HG03565 (cell line): ENCODE results near the gene SEC14L1.

Source experiments
- ATAC-seq: cut with Tn5 transposase; IDR thresholded peaks from one replicate; pipeline ENCODE4 v1.9.1; 2021; ENCODE audit warnings: mild to moderate bottlenecking, moderate library complexity; ENCODE audit not compliant: unreplicated experiment

Gene SEC14L1

GRCh38 chr17:77160875-77161530, 20.2 kb downstream of the SEC14L1 start:
- ATAC-seq, result no peak

- no peak for ATAC-seq
These were observed 21.2 kb downstream of the SEC14L1 start for GRCh38 chr17:77161953-77162352.

DNA sequence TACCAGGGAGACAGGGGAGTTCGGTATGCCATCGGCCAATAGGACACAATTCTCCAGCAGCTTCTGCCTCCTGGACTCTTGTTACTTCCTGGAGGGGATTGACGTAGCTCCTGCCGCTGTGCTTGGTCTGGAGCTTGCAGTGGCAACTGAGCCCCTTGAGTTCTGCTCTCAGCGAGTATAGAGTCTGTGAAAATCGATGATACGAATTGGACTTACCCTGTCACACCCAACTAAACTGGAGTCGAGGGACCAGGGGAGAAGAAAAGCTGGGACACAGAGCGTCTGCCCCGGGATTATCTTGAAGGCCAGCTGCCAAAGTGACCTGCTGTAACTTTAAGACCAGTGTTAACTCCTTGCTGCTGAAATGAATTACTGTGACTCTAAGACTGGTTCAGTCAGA, 22.2 kb downstream of the SEC14L1 start:
- no peak for ATAC-seq

DNA sequence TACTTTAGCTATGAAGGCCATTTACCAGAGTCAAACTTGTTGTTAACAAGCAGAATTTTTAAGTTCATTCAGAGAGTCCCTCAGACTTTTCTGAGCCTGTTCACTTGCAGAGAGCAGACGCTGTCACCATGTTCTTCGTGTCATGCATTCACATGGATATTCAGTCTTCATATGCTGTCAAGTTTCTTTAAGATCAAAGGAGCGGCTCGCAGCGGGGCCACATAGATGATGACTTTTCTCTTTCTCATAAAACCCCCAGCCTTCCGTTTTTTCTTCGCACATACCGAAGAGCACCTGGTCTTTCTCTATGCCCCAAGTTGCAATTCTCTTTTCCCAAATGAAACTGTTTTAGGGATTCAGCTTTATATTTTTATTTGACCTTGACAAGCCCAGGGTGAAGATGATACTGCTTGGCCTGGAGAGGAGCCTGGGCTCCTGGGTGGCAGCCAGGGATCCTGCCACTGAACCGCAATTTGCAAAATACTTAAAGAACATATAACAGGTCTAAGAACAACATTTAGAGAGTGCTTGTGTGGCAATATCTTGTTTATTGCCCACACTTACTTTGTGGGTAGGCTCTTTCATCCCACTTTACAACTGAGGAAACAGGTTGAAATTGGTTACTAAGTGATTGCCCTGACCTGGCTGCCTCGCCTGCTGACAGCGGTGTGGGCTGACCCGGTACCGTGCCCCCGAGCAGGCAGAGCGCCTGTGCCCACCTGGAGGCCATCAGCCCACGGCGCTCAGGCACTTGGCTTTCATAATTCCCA, 22.9 kb downstream of the SEC14L1 start:
- ATAC-seq, result no peak

- no peak for ATAC-seq
These were observed 23.8 kb downstream of the SEC14L1 start for GRCh38 chr17:77164483-77165091.

GRCh38 chr17:77165577-77165976, 24.8 kb downstream of the SEC14L1 start:
- ATAC-seq, result no peak

GRCh38 chr17:77167472-77168306, 26.9 kb downstream of the SEC14L1 start:
- no peak for ATAC-seq

DNA sequence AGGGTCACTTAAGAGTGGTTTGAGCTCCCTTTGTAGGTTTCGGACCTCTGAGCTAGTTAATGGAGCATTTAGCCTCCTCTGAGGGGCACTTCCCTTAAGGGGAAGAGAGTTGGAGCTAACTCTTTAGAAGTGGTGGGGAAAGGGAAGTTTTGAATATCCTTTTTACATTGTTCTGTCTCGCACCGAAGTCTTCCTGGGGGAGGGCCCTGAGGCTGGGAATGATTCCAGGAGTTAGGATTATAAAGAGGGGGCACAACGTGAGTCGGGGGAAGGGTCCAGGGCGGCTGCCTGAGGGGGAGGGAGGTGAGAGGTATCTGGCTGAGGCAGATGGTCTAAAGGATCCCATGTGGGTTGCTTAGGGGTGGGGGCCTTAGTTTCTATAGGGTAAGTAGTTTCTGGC, 32.3 kb downstream of the SEC14L1 start:
- ATAC-seq, result no peak

- ATAC-seq, result no peak
These were observed 34.3 kb downstream of the SEC14L1 start for GRCh38 chr17:77174928-77175661.

- no peak for ATAC-seq
These were observed 36.4 kb downstream of the SEC14L1 start for GRCh38 chr17:77177002-77177741.

- no peak for ATAC-seq
These were observed 37.3 kb downstream of the SEC14L1 start for GRCh38 chr17:77178050-77178449.

GRCh38 chr17:77178563-77178962, 37.8 kb downstream of the SEC14L1 start:
- ATAC-seq, result no peak

DNA sequence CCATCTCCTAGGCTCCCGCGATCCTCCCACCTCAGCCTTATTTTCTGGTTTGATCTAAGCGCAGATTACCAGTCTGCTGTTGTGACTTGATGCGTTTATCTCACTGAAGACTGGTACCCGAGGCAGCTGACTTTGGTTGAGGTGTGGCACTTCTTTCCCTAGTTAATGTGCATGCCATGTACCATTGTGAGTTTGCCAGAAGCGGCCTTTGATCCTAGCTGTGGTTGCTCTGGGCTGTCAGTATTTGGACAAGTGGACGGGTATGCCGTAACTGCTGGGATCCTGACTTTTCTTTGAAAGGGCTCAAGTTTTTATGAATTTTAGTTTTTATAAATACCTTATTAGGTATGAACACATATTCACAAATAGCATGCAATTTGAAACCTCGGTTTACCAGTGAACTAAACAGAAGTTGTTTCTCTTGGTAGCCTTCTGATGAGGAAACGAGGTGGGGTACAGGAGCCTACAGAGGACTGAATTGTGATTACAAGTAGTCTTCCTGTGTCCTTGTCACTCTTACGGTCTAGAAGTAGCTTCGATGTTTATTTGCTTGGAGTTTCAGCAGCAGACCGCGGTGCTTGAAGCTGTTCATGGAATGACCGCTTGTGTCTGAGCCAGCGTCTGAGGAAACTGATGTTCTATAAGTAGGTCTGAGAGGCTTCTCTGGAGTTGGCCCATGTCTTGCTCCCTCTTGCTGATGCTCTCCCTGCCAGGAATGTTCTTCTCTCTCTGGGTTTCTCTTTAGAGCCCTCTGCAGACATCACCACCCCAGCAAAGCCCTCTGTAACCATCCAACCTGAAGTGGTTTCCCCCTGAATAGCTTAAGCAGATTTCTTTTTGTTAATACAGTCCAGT, 40.0 kb downstream of the SEC14L1 start:
- no peak for ATAC-seq

DNA sequence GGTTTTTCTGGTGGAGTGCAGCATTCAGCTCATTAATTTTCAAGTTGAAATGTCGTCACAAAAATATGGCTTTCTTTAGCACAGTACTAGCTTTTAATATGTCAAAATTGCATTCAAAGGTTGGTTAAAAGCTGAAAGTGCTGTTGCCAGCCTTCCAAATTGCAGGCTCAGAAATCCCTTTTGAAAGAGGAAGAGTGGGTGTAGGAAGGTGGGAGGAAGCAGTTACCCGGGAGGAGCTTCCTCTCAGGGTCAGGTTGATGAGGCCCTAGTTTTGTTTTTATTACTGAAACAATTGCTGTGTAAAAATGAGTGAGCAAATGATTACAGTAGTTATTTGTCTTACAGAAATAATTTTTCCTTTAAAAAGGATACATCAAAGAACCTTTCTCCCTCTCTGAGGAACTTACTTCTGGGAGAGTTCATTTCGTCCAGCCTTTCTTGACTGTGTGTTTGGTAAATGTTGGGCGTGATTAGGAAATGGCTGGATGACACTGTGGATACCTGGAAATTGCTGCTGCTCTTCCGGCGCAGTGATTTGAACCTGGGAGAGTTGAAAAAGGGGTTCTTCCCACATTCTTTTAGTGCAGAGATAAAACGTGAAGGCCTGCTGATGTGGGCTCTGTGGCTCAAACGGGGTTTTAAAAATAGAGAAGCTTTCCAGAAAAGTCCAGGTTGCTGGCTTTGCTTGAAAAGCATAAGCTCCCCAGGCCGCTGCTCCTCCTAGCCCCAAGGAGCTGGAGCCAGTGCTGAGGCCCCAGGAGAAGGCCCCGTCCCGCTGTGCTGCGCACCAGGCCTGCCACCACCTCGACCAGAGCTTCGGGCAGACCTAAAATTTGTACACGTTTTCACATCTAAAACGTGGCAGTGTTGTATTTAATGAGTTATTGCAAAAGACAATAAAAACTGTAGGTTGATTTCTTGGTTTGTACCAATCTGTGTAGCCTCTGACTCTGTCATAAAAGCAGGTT, 41.7 kb downstream of the SEC14L1 start:
- ATAC-seq, result no peak

DNA sequence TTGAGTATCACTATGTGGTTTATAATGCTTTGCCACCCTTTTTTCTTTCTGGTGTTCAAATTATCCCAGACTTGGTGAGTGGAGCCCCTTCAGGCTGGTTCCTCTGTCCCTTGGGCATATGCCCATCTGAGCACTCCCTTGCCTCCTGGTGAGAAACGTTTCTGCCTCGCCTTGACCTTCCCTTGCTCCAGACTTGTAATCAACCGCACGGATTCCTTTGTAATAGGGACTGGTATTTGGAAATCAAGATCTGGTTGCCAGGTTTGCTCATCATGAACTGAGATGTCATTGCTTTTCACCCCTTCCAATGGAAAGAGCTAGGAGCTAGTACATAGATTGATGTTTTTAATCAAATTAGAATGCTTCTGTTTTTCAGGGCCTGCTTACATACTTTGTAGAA, 43.7 kb downstream of the SEC14L1 start:
- no peak for ATAC-seq

- ATAC-seq, result no peak
These were observed 44.4 kb downstream of the SEC14L1 start for GRCh38 chr17:77185137-77185536.

GRCh38 chr17:77186141-77186604, 45.4 kb downstream of the SEC14L1 start:
- ATAC-seq, result no peak
